ENCODE measurements around the gene SACM1L.
A peak's percentile ranks its signal among the peaks of the same experiment; 100 is the strongest.

SACM1L gene, protein sequence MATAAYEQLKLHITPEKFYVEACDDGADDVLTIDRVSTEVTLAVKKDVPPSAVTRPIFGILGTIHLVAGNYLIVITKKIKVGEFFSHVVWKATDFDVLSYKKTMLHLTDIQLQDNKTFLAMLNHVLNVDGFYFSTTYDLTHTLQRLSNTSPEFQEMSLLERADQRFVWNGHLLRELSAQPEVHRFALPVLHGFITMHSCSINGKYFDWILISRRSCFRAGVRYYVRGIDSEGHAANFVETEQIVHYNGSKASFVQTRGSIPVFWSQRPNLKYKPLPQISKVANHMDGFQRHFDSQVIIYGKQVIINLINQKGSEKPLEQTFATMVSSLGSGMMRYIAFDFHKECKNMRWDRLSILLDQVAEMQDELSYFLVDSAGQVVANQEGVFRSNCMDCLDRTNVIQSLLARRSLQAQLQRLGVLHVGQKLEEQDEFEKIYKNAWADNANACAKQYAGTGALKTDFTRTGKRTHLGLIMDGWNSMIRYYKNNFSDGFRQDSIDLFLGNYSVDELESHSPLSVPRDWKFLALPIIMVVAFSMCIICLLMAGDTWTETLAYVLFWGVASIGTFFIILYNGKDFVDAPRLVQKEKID

DNA sequence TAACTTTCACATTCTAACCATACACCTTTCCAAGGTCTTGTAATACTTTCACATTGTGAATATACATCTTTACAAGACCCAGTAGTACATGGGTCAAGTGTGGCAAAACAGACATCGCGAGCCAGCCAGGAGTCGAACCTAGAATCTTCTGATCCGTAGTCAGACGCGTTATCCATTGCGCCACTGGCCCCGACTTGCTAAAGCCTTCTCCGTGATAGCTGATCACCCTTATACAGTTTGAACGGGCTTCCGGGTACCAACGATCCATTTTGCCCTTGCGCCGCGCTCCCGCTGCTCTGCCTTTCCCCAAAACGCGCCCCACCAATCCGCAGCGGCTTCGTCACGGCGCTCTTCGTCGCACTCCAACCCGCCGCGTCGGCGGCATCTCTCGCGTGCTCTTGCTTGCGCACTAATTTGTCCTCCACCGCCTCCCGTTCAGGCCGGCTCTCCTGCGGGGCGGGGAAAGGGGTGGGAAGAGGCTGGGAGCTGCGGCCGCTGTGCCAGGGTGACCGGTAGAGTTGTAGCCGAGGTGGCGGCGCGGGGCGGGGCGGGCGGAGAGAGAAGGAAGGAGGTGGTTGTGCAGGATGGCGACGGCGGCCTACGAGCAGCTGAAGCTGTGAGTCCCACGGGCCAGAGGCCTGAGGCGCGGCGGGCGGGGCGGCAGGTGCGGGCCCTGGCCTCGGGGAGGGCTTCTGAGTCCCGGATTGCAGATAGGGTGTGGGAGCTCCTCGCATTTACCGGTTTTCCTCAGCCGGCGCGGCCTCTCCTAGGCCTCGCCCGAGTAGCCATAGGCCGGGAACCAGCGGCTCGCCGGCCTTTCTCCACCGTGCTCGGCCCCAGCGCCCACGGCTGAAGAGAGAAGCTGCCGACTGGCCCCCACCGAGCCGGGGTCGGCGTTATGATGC is at the start of gene SACM1L:
SACM1L (plus strand) TSS at position 515 of the 905 bp plus-strand sequence; CDS start at position 585, 70 bp downstream.
- peak within 1 kb of the TSS; percentile 56 for H3K27ac ChIP-seq (ENCODE audit: low read depth, low read length)
- no peaks in the 10 kb centered on the region for H3F3A ChIP-seq (ENCODE audit: control insufficient read depth, insufficient read depth)
- no peaks in the 10 kb centered on the region; the same call in 1 of the 2 replicates for H3K27me3 ChIP-seq (ENCODE audit: control insufficient read depth, low read length)
- no peaks in the 10 kb centered on the region for H3K9me3 ChIP-seq (ENCODE audit: control insufficient read depth, insufficient read depth, low read length)
- H3K4me1 ChIP-seq (ENCODE audit: control insufficient read depth, low read length), result peaks cover 19% of the 10 kb centered on the region
- H3K79me2 ChIP-seq (ENCODE audit: control insufficient read depth, low read length), result peaks cover 49% of the 10 kb centered on the region
- TF ChIP-seq, protein P1, sequence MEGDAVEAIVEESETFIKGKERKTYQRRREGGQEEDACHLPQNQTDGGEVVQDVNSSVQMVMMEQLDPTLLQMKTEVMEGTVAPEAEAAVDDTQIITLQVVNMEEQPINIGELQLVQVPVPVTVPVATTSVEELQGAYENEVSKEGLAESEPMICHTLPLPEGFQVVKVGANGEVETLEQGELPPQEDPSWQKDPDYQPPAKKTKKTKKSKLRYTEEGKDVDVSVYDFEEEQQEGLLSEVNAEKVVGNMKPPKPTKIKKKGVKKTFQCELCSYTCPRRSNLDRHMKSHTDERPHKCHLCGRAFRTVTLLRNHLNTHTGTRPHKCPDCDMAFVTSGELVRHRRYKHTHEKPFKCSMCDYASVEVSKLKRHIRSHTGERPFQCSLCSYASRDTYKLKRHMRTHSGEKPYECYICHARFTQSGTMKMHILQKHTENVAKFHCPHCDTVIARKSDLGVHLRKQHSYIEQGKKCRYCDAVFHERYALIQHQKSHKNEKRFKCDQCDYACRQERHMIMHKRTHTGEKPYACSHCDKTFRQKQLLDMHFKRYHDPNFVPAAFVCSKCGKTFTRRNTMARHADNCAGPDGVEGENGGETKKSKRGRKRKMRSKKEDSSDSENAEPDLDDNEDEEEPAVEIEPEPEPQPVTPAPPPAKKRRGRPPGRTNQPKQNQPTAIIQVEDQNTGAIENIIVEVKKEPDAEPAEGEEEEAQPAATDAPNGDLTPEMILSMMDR (IDR thresholded peaks at IDR 0.05; ENCODE audit: low read depth, low read length, poor library complexity, severe bottlenecking), result no peak
- no peak for TF ChIP-seq EZH2phosphoT487 (IDR thresholded peaks at IDR 0.05; ENCODE audit: borderline replicate concordance, low read length)
- H3K4me2 ChIP-seq (ENCODE audit: low read length), result peak within 1 kb of the TSS; percentile 98
- peak within 1 kb of the TSS; percentile 96 for H3K4me3 ChIP-seq (ENCODE audit: low read length)
- peaks cover 28% of the 10 kb centered on the region for H3K36me3 ChIP-seq (ENCODE audit: control insufficient read depth, low read length)
- H3K9me2 ChIP-seq (replicated peaks; ENCODE audit: control insufficient read depth, low read length), result no peaks in the 10 kb centered on the region
- peaks cover 7% of the 10 kb centered on the region; the same call in 1 of the 2 replicates for H4K20me1 ChIP-seq (ENCODE audit: control insufficient read depth, insufficient read depth, low read depth, low read length)

DNA sequence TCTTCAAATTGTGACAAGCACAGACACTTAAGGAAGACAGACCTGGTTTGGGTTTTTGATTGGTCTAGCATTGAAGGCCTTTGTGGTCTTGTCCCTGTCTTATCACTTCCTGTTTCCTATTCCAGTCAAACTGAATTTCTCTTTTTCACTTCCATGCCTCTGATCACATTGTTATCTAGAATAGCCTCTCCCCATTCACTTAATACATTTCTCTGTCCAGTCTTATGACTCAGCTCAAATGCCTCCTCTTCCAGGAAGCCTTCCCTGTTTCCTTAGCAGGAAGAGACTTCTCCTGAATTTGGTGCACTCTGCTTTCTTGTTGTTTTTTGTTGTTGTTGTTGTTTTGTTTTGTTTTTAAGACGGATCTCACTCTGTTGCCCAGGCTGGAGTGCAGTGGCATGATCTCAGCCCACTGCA is 49.1 kb upstream of the SACM1L start:
- no peak overlapping the region for H3K4me3 ChIP-seq (ENCODE audit: low read length)
- H3F3A ChIP-seq (ENCODE audit: control insufficient read depth, insufficient read depth), result no peaks in the 10 kb centered on the region
- no peaks in the 10 kb centered on the region for H3K79me2 ChIP-seq (ENCODE audit: control insufficient read depth, low read length)
- H3K9me3 ChIP-seq (ENCODE audit: control insufficient read depth, insufficient read depth, low read length), result no peaks in the 10 kb centered on the region
- TF ChIP-seq EZH2phosphoT487 (IDR thresholded peaks at IDR 0.05; ENCODE audit: borderline replicate concordance, low read length), result no peak
- TF ChIP-seq, protein P1 (IDR thresholded peaks at IDR 0.05; ENCODE audit: low read depth, low read length, poor library complexity, severe bottlenecking), result no peak
- H3K27ac ChIP-seq (ENCODE audit: low read depth, low read length), result no peak overlapping the region
- no peaks in the 10 kb centered on the region for H3K27me3 ChIP-seq (ENCODE audit: control insufficient read depth, low read length)
- H3K4me2 ChIP-seq (ENCODE audit: low read length), result peak overlapping the region; percentile 31; the same call in 1 of the 2 replicates
- no peaks in the 10 kb centered on the region for H3K9me2 ChIP-seq (replicated peaks; ENCODE audit: control insufficient read depth, low read length)
- H3K4me1 ChIP-seq (ENCODE audit: control insufficient read depth, low read length), result peaks cover 14% of the 10 kb centered on the region
- no peaks in the 10 kb centered on the region for H3K36me3 ChIP-seq (ENCODE audit: control insufficient read depth, low read length)
- no peaks in the 10 kb centered on the region for H4K20me1 ChIP-seq (ENCODE audit: control insufficient read depth, insufficient read depth, low read depth, low read length)

DNA sequence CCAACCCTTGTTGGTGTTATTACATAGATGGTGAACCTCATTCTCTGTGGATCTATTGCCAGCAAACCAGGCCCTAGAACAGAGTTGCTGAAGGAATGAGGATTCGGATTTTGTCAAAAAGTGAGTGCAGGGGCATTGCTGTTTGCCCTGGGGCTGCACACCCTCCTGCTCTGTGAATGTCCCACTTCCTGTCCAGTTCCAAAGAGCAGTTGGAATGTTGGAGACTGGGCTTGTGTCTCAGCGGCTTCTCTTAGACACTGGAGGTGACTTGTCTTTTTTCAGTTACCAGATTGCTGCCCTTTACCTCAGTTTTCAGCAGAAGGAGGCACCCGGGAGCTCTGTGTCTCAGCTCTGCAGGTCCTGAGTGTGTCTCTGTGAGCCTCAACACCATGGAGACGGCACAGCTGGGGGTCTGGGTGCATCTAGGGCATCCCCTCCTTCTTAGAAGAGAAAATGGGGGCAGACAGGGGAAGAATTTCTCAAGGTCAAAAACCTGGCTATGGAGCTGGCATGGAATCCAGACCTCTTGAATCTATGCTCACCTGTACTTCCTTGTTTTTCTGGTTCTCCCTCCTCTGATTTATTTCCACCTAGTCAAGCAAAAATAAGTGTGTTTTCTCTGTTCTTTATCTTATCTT is 48.4 kb upstream of the SACM1L start:
- H3K4me1 ChIP-seq (ENCODE audit: control insufficient read depth, low read length), result peaks cover 14% of the 10 kb centered on the region
- H3K9me2 ChIP-seq (replicated peaks; ENCODE audit: control insufficient read depth, low read length), result no peaks in the 10 kb centered on the region
- no peak for TF ChIP-seq EZH2phosphoT487 (IDR thresholded peaks at IDR 0.05; ENCODE audit: borderline replicate concordance, low read length)
- TF ChIP-seq, protein P1 (IDR thresholded peaks at IDR 0.05; ENCODE audit: low read depth, low read length, poor library complexity, severe bottlenecking), result no peak
- H3K4me2 ChIP-seq (ENCODE audit: low read length), result no peak overlapping the region
- H3K27ac ChIP-seq (ENCODE audit: low read depth, low read length), result no peak overlapping the region
- no peaks in the 10 kb centered on the region; the same call in 1 of the 2 replicates for H4K20me1 ChIP-seq (ENCODE audit: control insufficient read depth, insufficient read depth, low read depth, low read length)
- H3K27me3 ChIP-seq (ENCODE audit: control insufficient read depth, low read length), result no peaks in the 10 kb centered on the region
- no peaks in the 10 kb centered on the region for H3K79me2 ChIP-seq (ENCODE audit: control insufficient read depth, low read length)
- H3K36me3 ChIP-seq (ENCODE audit: control insufficient read depth, low read length), result no peaks in the 10 kb centered on the region
- no peaks in the 10 kb centered on the region for H3K9me3 ChIP-seq (ENCODE audit: control insufficient read depth, insufficient read depth, low read length)
- H3F3A ChIP-seq (ENCODE audit: control insufficient read depth, insufficient read depth), result no peaks in the 10 kb centered on the region
- H3K4me3 ChIP-seq (ENCODE audit: low read length), result no peak overlapping the region

All from DOHH2 (cell line).